ENCODE measurements around the gene DNTTIP2.
"Not testable (repeated sequence)": the region's sequence is repeated elsewhere in the genome, so short reads cannot be mapped to it uniquely, and the experiment has no call there.

DNTTIP2 gene, protein sequence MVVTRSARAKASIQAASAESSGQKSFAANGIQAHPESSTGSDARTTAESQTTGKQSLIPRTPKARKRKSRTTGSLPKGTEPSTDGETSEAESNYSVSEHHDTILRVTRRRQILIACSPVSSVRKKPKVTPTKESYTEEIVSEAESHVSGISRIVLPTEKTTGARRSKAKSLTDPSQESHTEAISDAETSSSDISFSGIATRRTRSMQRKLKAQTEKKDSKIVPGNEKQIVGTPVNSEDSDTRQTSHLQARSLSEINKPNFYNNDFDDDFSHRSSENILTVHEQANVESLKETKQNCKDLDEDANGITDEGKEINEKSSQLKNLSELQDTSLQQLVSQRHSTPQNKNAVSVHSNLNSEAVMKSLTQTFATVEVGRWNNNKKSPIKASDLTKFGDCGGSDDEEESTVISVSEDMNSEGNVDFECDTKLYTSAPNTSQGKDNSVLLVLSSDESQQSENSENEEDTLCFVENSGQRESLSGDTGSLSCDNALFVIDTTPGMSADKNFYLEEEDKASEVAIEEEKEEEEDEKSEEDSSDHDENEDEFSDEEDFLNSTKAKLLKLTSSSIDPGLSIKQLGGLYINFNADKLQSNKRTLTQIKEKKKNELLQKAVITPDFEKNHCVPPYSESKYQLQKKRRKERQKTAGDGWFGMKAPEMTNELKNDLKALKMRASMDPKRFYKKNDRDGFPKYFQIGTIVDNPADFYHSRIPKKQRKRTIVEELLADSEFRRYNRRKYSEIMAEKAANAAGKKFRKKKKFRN

DNA sequence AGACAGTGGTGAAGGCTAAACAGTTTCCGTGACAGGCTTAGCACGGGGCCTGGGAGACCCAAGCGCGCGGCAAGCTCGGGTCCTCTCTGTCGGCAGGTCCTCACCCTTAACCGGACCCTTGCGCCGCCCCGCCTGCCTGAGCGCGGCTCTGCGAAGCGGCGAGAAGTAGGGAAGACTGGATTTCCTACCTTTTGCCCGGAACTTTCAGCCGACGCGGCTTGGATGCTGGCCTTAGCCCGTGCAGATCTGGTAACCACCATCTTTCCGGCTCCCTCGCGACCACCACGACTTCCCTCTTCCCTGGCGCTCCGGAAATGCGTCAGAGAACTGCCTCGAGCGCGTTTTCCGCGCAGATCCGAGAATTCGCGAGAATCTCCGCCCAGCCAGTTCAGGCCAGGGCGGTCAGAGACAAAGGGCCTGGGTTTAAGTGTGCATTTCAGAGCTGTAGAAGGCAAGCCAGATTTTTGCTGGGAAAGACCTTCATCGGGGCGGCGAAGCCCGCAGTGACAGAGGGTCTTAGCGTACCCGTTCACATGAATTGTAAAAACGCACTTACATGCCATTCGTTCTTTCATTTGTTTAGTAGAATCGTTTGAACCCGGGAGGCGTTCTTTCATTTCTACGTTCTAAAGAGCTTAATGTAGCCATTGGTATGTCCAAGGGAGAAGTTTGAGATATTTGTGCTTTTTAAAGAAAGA, at the start of gene DNTTIP2:
DNTTIP2 (minus strand) TSS at position 318 of the 698 bp plus-strand sequence; CDS start at position 260, 58 bp downstream.
- Histone ChIP-seq H3K9me3 (ENCODE audit: control insufficient read depth, insufficient read depth, low read length) (no peaks in the 10 kb centered on the region), H3K4me3 (ENCODE audit: low read depth, low read length) (peak within 1 kb of the TSS; percentile 65), H3K27me3 (ENCODE audit: control insufficient read depth, insufficient read depth, low read length) (no peaks in the 10 kb centered on the region), H3K4me1 (ENCODE audit: control insufficient read depth, insufficient read depth, low read length) (peaks cover 2% of the 10 kb centered on the region), H3K36me3 (ENCODE audit: control insufficient read depth, insufficient read depth, low read length) (peaks cover 9% of the 10 kb centered on the region), H3K9ac (ENCODE audit: low read depth, low read length) (peak within 1 kb of the TSS; percentile 96)

DNA sequence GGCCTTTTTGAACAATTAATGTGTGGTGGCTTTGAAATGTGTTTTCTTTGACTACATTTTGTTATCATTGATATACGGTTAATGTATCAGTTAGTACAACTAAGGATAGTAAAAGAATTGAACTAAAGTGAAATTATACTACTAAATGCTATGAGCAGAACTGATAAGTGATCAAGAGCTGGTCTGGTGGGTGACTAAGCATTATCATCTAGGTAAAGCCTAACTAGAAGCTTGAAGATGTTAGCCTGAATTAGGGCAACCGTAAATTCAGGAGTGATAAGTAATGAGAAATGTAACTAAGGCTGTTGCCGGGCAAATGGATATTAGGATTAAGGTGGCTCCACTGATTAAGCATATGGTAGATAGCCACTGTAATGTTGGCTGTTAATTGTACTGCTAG, 46.2 kb upstream of the DNTTIP2 start:
- Histone ChIP-seq H3K9me3 (ENCODE audit: control insufficient read depth, insufficient read depth, low read length) (no peaks in the 10 kb centered on the region), H3K4me3 (ENCODE audit: low read depth, low read length) (no peak overlapping the region), H3K27me3 (ENCODE audit: control insufficient read depth, insufficient read depth, low read length) (no peaks in the 10 kb centered on the region), H3K36me3 (ENCODE audit: control insufficient read depth, insufficient read depth, low read length) (no peaks in the 10 kb centered on the region), H3K9ac (ENCODE audit: low read depth, low read length) (no peak overlapping the region), H3K4me1 (ENCODE audit: control insufficient read depth, insufficient read depth, low read length) (no peaks in the 10 kb centered on the region)

DNA sequence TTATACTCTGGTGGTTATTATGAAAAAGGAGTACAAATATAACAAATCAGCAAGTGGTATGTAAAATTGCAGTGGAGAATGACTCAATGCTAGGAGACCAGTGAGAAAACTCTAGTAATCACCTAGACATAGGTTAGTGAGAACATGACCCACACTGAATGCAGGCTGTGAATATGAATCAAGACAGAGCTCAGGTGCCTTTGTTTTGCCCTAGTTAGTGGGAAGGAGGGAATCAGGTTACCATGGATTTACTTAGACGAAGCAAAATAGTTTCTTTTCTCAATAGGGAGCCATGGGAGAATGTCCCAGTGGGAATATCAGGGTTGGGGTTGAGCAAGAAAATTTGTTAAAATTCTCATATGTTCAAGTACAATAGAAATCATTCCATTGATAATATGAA, 40.8 kb upstream of the DNTTIP2 start:
- H3K9ac ChIP-seq (ENCODE audit: low read depth, low read length) = no peak overlapping the region
- peaks cover 6% of the 10 kb centered on the region for H3K4me1 ChIP-seq (ENCODE audit: control insufficient read depth, insufficient read depth, low read length)
- H3K4me3 ChIP-seq (ENCODE audit: low read depth, low read length) = no peak overlapping the region

GRCh38 chr1:93917302-93917701, 38.3 kb upstream of the DNTTIP2 start:
- Histone ChIP-seq H3K36me3 (ENCODE audit: control insufficient read depth, insufficient read depth, low read length) (no peaks in the 10 kb centered on the region), H3K4me1 (ENCODE audit: control insufficient read depth, insufficient read depth, low read length) (peaks cover 6% of the 10 kb centered on the region), H3K4me3 (ENCODE audit: low read depth, low read length) (no peak overlapping the region), H3K9me3 (ENCODE audit: control insufficient read depth, insufficient read depth, low read length) (peaks cover 5% of the 10 kb centered on the region), H3K9ac (ENCODE audit: low read depth, low read length) (no peak overlapping the region), H3K27me3 (ENCODE audit: control insufficient read depth, insufficient read depth, low read length) (no peaks in the 10 kb centered on the region)

More for the DNA sequence above, 40.8 kb upstream of the DNTTIP2 start:
- no peaks in the 10 kb centered on the region for H3K27me3 ChIP-seq (ENCODE audit: control insufficient read depth, insufficient read depth, low read length)
- H3K9me3 ChIP-seq (ENCODE audit: control insufficient read depth, insufficient read depth, low read length) = peaks cover 5% of the 10 kb centered on the region
- H3K36me3 ChIP-seq (ENCODE audit: control insufficient read depth, insufficient read depth, low read length) = no peaks in the 10 kb centered on the region

- not testable (repeated sequence) for H3K9ac ChIP-seq (ENCODE audit: low read depth, low read length); H3K4me3 ChIP-seq (ENCODE audit: low read depth, low read length); H3K36me3 ChIP-seq (ENCODE audit: control insufficient read depth, insufficient read depth, low read length); H3K27me3 ChIP-seq (ENCODE audit: control insufficient read depth, insufficient read depth, low read length); H3K4me1 ChIP-seq (ENCODE audit: control insufficient read depth, insufficient read depth, low read length); H3K9me3 ChIP-seq (ENCODE audit: control insufficient read depth, insufficient read depth, low read length)
Measured at GRCh38 chr1:93910880-93911279, 31.9 kb upstream of the DNTTIP2 start.

DNA sequence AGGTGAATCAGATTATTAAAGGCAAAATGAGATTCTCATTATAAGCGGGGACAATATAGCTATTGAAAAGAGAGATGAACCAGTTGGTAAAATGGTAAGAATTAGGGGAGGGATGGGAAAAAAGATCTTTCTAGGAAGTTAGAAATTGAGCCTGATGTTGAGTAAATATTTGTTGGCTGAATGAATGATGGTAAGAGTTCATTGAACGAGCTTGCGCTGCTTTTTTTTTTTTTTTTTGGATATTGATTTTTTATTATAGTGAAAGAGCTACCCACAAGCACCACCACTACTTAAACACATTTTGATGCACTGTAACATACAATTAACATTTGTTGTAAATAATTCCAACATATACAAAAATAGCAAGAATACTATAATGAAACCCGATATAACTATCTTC, 31.3 kb upstream of the DNTTIP2 start:
- Histone ChIP-seq H3K9me3 (ENCODE audit: control insufficient read depth, insufficient read depth, low read length) (no peaks in the 10 kb centered on the region), H3K36me3 (ENCODE audit: control insufficient read depth, insufficient read depth, low read length) (no peaks in the 10 kb centered on the region), H3K27me3 (ENCODE audit: control insufficient read depth, insufficient read depth, low read length) (peaks cover 6% of the 10 kb centered on the region), H3K4me3 (ENCODE audit: low read depth, low read length) (peak overlapping the region; percentile 67), H3K9ac (ENCODE audit: low read depth, low read length) (no peak overlapping the region), H3K4me1 (ENCODE audit: control insufficient read depth, insufficient read depth, low read length) (no peaks in the 10 kb centered on the region)

GRCh38 chr1:93909146-93910050, 30.4 kb upstream of the DNTTIP2 start, which contains the start of gene GCLM:
GCLM (minus strand) TSS chr1:93909430; CDS start chr1:93909163, 267 bp downstream.
- peak within 1 kb of the TSS; percentile 54 for H3K9ac ChIP-seq (ENCODE audit: low read depth, low read length)
- no peaks in the 10 kb centered on the region for H3K36me3 ChIP-seq (ENCODE audit: control insufficient read depth, insufficient read depth, low read length)
- peaks cover 6% of the 10 kb centered on the region for H3K27me3 ChIP-seq (ENCODE audit: control insufficient read depth, insufficient read depth, low read length)
- no peaks in the 10 kb centered on the region for H3K9me3 ChIP-seq (ENCODE audit: control insufficient read depth, insufficient read depth, low read length)
- no peaks in the 10 kb centered on the region for H3K4me1 ChIP-seq (ENCODE audit: control insufficient read depth, insufficient read depth, low read length)
- H3K4me3 ChIP-seq (ENCODE audit: low read depth, low read length) = peak within 1 kb of the TSS; percentile 71

DNA sequence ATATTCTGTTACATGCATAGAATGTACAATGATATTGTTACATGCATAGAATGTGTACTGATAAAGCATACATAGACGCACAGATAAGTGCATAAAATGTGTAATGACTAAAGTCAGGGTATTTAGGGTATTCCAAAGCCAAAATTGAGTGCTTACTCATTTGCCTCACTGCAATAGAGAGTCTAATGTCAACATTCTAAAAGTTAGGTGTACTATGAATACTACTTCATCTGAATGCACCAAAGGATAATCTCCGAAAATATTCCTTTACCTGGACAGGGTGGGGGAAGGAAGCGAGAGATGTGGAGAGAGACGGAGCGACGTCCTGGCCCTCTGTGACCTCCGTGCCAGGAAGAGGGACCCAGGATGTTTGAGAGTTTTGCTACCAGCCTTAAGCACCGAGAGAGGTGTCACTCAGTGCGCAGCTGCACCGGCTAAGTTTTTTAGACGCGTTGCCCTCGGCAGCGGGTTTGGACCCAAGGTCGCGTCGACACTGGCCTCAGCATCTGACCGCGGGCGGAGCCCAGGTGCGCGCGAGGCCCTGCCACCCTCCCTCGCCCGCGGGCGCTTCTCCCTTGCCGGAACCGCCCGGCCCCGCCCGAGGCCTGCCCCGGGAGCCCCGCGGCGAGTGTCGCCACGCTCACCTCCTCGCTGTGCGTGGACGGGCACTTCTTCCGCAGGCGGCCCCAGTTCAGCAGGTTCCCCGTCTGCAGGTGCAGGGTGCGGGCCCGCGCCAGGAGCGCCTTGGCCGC, 29.6 kb upstream of the DNTTIP2 start:
- H3K4me1 ChIP-seq (ENCODE audit: control insufficient read depth, insufficient read depth, low read length) = no peaks in the 10 kb centered on the region
- peak overlapping the region; percentile 71 for H3K4me3 ChIP-seq (ENCODE audit: low read depth, low read length)
- H3K36me3 ChIP-seq (ENCODE audit: control insufficient read depth, insufficient read depth, low read length) = no peaks in the 10 kb centered on the region
- no peak overlapping the region for H3K9ac ChIP-seq (ENCODE audit: low read depth, low read length)
- H3K27me3 ChIP-seq (ENCODE audit: control insufficient read depth, insufficient read depth, low read length) = peaks cover 6% of the 10 kb centered on the region
- H3K9me3 ChIP-seq (ENCODE audit: control insufficient read depth, insufficient read depth, low read length) = no peaks in the 10 kb centered on the region

DNA sequence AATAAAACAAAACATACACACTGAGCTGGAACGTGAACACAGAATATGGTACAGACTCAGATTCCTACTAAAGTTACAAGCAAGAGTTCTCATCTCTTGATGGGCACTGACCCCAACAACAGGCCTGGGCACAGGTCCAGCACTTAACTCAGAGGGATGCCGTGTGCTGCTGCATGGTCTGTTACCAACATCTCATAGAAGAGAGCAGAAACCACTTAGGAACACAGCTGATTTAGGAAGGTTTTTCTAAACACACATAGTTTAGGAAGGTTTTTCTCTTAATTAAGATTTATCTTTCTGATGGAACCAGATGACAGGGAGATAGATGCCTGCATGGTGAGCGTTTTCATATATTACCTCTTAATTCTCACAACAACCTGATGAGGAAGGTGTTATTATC, 28.7 kb upstream of the DNTTIP2 start:
- no peaks in the 10 kb centered on the region for H3K9me3 ChIP-seq (ENCODE audit: control insufficient read depth, insufficient read depth, low read length)
- no peaks in the 10 kb centered on the region for H3K36me3 ChIP-seq (ENCODE audit: control insufficient read depth, insufficient read depth, low read length)
- H3K4me3 ChIP-seq (ENCODE audit: low read depth, low read length) = no peak overlapping the region
- H3K27me3 ChIP-seq (ENCODE audit: control insufficient read depth, insufficient read depth, low read length) = peaks cover 6% of the 10 kb centered on the region
- H3K9ac ChIP-seq (ENCODE audit: low read depth, low read length) = no peak overlapping the region
- H3K4me1 ChIP-seq (ENCODE audit: control insufficient read depth, insufficient read depth, low read length) = no peaks in the 10 kb centered on the region

DNA sequence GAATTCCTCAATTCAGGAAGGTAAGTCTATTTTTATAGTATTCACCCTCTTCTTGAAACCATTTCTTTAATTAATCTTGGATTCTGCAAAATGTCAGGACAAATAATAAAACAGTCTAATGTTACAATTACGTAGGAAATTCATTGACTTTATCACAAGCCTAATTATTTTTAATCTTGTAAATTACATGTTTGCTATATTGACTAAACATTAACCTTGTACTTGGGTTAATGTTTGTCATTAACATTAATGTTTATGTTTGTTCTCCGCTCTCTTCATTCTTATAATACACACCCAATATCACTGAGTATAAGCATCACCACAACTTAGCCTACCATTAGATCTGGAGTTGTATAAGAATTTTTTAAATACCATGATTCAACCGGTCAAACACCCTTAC, 27.5 kb upstream of the DNTTIP2 start:
- Histone ChIP-seq H3K9ac (ENCODE audit: low read depth, low read length) (no peak overlapping the region), H3K4me3 (ENCODE audit: low read depth, low read length) (no peak overlapping the region), H3K27me3 (ENCODE audit: control insufficient read depth, insufficient read depth, low read length) (peaks cover 6% of the 10 kb centered on the region), H3K9me3 (ENCODE audit: control insufficient read depth, insufficient read depth, low read length) (no peaks in the 10 kb centered on the region), H3K4me1 (ENCODE audit: control insufficient read depth, insufficient read depth, low read length) (no peaks in the 10 kb centered on the region), H3K36me3 (ENCODE audit: control insufficient read depth, insufficient read depth, low read length) (no peaks in the 10 kb centered on the region)

All from iPS-15b (cell line).